ENCODE results near the gene RNF17.
"Not testable (repeated sequence)": the region's sequence is repeated elsewhere in the genome, so short reads cannot be mapped to it uniquely, and the experiment has no call there.

DNA sequence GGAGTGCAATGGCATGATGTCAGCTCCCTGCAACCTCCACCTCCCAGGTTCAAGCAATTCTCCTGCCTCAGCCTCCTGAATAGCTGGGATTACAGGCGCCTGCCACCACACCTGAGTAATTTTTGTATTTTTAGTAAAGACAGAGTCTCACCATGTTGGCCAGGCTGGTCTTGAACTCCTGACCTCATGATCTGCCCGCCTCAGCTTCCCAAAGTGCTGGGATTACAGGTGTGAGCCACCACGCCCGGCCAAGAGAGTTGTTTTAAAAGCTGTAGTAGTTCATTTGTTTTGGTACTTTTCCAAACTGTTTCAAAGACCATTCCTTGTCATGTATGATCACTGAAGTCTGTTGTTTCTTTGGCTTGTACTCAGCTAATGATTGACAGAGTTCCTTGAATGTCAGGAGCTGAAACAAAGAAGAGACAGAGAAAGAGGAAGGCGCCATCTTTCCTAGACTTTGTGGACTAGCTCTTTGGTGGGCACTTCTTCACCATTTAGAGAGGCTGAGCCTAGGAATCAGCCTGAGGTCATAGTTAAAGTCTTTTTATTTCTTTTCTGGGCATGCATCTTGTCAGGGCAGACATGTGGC is 59.2 kb downstream of the RNF17 start:
- TF ChIP-seq, protein P1, sequence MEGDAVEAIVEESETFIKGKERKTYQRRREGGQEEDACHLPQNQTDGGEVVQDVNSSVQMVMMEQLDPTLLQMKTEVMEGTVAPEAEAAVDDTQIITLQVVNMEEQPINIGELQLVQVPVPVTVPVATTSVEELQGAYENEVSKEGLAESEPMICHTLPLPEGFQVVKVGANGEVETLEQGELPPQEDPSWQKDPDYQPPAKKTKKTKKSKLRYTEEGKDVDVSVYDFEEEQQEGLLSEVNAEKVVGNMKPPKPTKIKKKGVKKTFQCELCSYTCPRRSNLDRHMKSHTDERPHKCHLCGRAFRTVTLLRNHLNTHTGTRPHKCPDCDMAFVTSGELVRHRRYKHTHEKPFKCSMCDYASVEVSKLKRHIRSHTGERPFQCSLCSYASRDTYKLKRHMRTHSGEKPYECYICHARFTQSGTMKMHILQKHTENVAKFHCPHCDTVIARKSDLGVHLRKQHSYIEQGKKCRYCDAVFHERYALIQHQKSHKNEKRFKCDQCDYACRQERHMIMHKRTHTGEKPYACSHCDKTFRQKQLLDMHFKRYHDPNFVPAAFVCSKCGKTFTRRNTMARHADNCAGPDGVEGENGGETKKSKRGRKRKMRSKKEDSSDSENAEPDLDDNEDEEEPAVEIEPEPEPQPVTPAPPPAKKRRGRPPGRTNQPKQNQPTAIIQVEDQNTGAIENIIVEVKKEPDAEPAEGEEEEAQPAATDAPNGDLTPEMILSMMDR (IDR thresholded peaks at IDR 0.05; ENCODE audit: borderline replicate concordance, extremely low read depth, low read length, poor library complexity, severe bottlenecking): not testable (repeated sequence)
- not testable (repeated sequence) for TF ChIP-seq EZH2 (IDR thresholded peaks at IDR 0.05; ENCODE audit: borderline replicate concordance, low read depth, low read length, severe bottlenecking)

All from DND-41 (cell line).